Measurements from ENCODE around the gene TMED4.
"Not testable (repeated sequence)": the region's sequence is repeated elsewhere in the genome, so short reads cannot be mapped to it uniquely, and the experiment has no call there.

The TMED4 gene

DNA sequence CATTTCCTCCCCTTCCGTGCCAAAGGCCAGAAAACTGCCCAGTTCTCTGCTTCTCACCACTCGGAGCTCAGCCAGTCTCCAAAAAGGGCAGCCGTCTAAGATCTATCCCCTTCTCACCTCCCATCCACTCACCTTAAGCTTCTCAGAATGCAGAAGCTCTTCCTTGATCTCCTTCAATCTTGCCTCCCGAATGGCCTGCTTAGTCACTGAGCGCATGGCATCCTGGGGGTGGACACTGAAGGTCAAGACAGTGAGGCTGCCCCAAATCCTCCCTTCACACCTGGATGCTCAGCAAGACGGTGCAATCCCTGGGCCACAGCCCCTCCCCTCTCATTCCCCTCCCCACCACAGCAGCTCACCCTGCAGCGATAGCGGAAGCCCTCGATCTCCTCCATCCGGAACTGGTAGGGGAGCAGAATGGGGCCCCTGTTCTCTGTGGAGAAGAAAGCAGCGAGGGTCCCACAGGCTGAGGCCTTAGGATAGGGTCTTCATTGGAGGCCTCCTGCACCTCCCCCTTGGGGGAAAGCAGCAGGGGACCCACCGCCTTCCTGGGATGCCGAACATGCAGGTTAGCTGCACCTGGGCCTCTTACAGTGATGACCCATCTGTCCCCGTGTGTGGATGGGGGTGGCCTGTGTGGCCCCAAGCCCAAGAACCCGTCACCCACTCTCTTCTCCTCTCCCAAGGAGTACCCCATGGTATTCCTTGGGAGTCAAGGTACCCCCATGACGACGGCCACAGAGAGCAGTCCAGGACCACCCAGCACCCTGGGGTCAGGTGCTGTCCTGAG lies 13.1 kb downstream of the TMED4 start:
- DNase-seq, result no peak

DNA sequence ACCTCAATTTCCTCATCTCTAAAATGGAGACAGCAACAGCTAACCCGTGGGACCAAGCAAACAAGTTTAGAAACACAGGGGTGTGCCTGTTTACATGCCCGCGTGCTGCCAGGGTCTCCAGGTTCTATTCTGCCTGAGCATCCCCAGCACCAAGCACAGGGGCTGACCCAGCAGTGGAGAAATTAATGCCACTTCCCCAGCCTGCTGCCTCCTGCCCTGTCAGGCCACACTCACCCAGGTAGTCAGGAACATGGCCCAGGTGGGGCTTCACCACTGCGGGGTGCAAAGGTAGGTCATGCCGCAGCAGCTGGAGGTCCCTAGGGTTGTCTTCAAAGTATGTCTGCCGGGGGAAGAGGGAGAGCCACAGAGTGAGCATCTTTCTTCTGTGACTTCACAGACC lies 14.1 kb downstream of the TMED4 start:
- DNase-seq, result no peak

DNA sequence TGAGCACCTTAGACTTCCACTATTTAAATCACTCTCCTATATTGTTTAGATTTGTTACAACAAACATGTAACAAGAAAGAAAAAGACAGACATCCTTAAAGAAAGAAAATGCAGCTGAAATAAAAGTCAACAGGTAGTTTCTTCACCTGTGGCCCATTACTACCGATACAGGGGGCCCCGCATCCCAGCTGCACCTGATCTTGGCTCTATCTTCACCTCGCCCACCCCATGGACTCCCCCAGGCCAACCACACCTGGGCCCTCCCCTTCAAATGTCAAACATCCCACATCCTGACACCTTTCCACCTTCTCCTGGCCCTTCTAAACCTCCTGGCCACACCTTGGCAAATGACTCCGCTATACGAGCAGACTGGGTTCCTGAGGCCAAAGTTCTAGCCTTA lies 15.4 kb downstream of the TMED4 start:
- no peak for DNase-seq

- DNase-seq, result no peak
These were observed 16.1 kb downstream of the TMED4 start for GRCh38 chr7:44565795-44566559.

DNA sequence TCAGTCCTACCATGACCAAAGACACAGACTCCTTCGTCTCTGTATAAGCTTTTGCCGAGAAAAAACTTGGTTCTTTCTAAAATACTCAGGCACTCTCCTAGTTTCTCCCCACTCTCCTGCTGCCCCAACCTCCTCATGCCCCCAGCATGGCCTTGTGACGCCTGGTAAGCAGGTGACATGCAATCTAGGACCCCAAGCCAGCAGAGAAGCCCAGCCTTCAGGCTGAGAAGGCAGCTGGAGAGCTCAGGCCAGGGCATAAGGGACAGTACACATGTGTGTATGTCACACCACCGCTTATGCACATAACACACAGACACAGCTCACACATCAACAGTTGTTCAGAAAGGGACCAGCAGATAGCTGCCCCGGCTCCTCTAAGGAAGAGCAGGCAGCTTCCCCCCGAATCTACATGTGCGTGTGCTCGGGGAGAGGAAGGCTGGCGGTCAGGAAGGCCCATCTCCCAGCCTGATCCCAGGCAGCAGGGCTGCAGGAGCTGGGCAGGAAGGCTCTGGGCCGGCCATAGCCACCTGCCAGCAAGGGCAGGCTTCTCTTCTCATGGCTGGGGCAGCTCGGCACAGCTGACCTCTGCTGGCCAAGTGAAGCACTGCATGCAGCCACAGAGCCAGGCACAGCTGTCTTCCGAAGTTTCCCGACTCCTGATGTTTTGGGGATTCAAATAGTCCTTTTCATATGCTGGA lies 16.8 kb downstream of the TMED4 start:
- DNase-seq, result peak; percentile 58

DNA sequence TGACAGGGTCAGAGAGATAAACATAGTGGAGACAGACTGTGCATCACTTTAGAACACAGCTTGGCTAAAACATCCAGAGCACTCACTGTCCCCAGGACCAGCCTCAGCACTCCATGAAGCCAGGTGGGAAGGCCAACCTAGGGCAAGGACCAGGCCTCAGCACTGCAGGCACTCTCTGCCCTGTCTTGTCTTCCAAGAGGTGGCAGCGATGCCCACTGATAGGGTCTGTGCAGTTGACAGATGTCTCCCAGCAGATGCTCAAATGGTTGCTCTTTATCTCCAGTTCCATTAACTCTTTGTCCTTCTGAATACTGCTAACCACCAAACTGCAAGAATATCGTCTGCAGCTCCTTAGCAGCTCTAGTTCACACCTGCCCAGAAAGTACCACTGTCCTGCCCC lies 17.4 kb downstream of the TMED4 start:
- no peak for DNase-seq

DNA sequence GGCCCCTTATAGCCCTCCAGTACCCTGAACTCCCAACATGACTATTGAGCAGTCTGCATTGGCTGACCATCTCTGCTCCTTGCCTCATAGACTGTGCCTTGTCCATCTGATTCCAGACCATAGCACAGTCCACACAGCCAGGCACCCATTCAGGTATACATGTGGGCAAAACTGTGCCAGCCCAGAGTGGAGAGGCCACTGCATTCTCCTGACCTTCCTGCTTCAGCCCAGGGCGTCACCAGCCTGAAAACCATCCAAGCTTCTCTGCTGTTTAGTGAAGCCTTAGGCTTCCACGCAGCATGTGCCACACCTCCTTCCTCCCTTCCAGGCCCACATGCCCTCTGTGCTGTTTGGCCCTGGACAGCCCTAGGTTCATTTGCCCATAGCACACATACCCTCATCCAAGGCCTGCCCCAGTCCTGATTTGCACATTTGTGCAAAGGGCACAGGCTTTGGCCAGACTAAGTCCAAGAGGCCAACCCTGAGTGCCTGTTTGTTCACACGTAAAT lies 18.8 kb downstream of the TMED4 start:
- DNase-seq, result no peak

GRCh38 chr7:44562622-44562962 lies 19.4 kb downstream of the TMED4 start:
- DNase-seq, result not testable (repeated sequence)

DNA sequence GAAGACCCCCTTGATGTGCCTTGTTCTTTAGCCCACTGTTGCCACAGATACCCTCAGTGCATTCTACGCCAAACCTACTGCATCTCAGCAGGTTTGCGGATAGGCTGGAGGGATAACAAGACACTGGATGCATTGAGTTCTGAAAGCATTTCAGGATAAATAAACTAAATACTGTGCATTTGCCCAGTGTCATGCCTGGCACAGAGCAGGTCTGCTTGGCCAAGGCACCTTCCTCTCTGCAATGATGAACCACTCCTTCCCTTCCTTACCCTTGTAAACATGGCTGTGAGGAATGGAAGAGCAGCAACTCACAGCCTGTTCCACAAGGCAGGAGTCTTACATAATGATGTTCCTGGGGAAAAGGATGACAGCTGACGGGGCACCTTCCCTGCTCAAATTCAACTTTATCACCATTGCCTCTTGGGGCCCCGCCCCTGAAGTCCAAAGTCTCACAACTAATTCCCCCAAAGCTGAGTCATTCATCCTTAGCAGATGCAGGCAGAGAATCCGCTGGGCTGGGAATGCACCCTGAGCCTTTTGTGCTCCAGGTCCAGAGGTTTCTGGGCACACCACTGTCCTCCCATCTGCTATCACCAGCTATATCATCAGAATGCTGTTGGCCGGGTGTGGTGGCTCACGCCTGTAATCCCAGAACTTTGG lies 19.9 kb downstream of the TMED4 start:
- DNase-seq, result no peak

DNA sequence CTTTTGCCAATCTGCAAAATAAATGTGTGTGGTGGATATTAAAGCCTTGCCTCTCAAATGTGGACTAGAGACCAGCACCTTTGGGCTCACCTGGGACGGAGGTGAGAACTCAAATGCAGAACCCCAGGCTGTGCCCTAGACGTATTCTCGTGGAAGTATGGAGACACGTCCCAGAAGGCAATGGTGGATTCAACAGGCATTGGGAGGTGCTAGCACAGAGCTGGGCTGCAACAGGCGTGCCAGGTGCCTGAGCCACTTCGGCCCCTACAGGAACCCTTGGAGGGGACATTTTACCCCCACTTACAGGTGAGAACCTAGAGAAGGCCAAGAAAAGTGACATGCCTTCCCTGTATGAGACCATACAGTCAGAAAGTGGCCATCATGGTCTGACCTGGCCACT lies 20.6 kb downstream of the TMED4 start:
- DNase-seq, result no peak

DNA sequence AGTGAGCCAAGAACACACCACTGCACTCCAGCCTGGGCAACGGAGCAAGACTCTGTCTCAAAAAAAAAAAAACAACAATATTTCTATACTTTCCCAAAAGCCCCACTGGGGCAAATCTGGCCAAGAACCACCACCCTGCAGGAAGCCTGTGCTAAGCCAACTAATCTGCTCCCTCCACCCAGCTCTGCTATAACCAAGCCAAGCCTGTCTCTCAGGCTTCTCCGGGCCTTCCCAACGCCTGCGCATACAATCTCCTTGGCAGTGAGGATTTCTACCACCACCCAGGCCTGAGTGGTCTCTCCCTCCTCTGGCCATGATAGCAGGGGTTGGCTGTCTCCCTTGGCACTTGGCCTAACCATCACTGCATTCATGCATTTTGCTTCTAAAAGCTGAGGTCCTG lies 22.5 kb downstream of the TMED4 start:
- no peak for DNase-seq

DNA sequence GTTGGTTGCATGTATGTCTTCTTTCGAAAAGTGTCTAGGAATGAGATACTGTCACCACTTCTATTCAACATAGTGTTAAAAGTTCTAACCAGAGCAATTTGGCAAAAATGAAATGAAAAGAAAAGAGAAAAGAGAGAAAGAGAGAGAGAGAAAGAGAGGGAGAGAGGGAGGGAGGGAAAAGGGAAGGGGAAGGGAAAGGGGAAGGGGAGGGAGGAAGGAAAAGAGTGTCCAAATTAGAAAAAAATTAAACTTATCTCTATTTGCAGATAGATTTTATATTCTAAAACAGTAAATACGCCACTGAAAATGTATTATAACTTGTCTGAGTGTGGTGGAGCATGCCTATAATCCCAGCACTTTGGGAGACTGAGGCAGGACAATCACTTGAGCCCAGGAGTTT lies 24.5 kb downstream of the TMED4 start:
- DNase-seq, result no peak

DNA sequence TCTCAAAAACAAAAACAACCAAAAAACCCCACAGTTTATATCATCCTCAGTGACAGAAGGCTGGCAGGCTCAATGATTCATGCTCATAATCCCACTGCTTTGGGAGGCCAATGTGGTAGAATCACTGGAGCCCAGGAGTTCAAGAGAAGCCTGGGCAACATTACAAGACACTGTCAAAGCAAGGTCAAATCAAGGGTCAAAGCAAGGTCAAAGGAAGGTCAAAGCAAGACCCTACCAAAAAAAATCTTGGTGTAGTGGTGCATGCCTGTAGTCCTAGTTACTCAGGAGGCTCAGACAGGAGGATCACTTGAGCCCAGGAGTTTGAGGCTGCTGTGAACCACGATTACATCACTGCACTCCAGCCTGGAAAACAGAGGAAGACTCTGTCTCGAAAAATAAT lies 26.7 kb downstream of the TMED4 start:
- no peak for DNase-seq

DNA sequence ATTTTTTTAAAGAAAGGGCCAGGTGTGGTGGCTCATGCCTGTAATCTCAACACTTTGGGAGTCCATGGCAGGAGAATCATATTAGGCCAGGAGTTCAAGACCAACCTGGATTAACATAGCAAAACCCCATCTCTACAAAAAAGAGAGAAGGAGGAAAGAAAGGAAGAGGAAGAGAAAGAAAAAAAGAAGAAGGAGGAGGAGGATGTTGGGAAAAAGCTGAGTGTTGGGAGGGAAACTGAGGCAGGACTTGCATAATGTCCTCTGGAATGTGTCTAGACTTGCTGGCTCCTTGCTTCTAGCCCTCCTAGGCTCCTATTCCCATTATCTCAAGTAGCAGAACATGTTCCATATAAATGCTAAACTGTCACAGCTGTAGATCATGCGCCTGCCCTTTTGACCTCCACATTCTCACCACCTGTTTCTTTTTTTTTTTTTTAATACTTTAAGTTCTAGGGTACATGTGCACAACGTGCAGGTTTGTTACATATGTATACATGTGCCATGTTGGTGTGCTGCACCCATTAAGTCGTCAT lies 29.5 kb downstream of the TMED4 start:
- DNase-seq, result not testable (repeated sequence)

DNA sequence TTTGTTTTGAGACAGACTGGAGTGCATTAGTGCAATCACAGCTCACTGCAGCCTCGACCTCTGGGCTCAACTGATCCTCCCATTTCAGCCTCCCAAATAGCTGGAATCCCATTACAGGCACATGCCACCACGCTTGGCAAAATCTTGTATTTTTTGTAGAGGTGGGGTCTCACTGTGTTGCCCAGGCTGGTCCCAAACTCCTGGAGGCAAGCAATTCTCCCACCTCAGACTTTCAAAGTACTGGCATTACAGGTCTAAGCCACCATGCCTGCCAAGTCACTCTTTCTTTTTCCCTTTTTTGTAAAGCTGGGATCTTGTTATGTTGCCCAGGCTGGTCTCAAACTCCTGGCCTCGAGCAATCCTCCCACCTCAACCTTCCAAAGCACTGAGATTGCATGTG lies 32.6 kb downstream of the TMED4 start:
- DNase-seq, result no peak

- no peak for DNase-seq
These were observed 33.1 kb downstream of the TMED4 start for GRCh38 chr7:44548893-44549292.

DNA sequence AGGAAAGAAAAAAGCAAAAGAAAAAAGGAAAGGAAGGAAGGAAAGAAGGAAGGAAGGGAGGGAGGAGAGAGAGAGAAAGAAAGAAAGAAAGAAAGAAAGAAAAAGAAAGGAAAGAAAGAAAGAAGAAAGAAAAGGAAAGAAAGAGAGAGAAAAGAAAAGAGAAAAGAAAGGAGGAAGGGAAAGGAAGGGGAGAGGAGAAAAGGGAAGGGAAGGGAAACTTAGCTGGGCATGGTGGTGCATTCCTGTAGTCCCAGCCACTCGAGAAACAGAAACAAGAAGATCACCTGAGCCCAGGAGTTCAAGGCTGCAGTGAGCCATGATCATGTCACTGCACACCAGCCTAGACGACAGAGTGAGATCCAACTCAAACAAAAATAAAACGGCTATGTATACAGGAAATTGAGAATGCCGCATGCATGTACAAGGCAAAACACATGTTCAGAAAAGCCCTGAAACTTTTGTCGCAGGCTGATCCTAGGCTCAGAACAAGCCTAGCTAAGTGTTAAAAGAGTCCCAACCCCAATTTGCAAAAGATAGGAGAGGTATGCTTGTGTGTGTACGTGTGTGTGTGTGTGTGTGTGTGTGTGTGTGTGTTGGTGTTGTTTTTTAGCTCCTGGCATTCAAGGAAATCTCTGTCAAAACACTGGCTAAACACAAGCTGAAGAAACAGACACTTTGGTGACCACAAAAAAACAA lies 34.3 kb downstream of the TMED4 start:
- DNase-seq, result no peak

DNA sequence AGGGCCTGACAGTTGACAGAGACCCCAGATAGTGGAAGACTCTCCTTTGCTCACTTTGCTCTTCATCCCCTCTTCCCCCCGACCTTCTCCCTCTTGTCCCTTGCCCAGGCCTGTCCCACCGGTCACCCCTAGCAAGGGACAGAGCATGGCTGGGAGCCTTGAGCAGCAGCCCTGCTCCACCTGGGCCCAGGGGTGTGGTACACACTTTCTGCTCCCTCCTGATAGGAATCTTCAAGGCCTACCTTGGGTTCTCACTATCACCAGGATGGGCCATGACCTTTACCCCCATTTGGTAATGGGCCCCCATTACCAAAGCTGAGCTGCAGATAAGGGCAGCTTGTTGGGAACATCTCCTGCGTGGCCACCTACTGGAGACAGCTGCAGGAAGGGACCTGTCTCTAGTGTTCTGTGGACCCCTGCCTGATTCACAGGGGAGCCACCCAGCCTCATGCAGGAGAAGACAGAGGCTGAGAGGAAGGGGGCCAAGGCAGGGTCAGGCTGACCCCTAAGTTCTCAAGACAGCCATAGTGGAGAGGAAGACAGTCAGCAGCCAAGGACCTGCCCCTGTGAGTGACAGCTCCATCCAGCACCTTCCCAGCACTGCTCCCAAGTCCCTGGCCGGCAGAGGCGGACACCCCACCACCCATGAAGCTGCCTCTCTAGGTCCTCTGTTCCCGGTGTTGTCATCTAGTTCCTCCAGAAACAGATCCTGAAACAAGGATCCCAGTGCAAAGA lies 40.0 kb downstream of the TMED4 start:
- no peak for DNase-seq

- no peak for DNase-seq
These were observed 40.8 kb downstream of the TMED4 start, which contains the start of gene NPC1L1 for GRCh38 chr7:44541028-44541869. TSS of gene NPC1L1 (minus strand) at chr7:44541330. CDS start at chr7:44541259, 71 bp downstream.

DNA sequence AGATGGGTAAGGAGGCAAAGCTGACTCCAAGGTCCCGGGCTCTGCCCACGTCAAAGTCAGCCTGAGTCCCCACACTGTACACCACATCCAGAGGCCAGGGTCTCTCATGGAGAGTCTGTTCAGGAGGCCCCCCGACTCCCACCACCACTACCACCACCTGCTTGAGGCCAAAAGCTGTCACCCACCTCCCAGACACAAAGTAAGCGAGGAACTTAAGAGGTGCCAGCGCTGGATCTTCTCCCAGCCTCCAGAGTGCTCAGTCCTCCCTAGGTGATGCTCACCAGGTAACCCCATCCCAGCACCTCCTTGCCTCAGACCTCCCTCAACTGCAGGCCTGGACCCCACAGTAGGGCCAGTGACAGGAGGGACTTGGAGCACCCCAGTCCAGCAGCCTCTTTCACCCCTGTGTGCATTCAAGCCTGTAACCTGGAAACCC lies 41.4 kb downstream of the TMED4 start:
- DNase-seq, result no peak

Data from CD4-positive, alpha-beta T cell treated with Interferon gamma for 1 hour (primary cell).